ENCODE data around the gene NTN4.
"Not testable (repeated sequence)": the region's sequence is repeated elsewhere in the genome, so short reads cannot be mapped to it uniquely, and the experiment has no call there.

DNA sequence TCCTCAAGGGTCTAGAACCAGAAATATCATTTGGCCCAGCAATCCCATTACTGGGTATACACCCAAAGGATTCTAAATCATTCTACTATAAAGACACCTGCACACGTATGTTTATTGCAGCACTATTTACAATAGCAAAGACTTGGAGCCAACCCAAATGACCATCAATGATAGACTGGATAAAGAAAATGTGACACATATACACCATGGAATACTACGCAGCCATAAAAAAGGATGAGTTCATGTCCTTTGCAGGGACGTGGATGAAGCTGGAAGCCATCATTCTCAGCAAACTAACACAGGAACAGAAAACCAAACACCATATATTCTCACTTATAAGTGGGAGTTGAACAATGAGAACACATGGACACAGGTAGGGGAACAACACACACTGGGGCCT is 112.8 kb downstream of the NTN4 start:
- TF ChIP-seq, protein P1, sequence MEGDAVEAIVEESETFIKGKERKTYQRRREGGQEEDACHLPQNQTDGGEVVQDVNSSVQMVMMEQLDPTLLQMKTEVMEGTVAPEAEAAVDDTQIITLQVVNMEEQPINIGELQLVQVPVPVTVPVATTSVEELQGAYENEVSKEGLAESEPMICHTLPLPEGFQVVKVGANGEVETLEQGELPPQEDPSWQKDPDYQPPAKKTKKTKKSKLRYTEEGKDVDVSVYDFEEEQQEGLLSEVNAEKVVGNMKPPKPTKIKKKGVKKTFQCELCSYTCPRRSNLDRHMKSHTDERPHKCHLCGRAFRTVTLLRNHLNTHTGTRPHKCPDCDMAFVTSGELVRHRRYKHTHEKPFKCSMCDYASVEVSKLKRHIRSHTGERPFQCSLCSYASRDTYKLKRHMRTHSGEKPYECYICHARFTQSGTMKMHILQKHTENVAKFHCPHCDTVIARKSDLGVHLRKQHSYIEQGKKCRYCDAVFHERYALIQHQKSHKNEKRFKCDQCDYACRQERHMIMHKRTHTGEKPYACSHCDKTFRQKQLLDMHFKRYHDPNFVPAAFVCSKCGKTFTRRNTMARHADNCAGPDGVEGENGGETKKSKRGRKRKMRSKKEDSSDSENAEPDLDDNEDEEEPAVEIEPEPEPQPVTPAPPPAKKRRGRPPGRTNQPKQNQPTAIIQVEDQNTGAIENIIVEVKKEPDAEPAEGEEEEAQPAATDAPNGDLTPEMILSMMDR (IDR thresholded peaks at IDR 0.05): not testable (repeated sequence)
- not testable (repeated sequence) for TF ChIP-seq EP300 (IDR thresholded peaks at IDR 0.05)
